ENCODE results near the gene GATM. TPM values are rescaled to one million over a fixed set of nuclear protein-coding genes. Genes with fewer than 3 reads are reported as not detected.

Gene GATM
- total and polyA plus RNA-seq, 2 of the 8 experiments (the other 6 are each of a cell fraction or from before 2014, with no cell fraction given) = 10.2 to 15.1 TPM

GRCh38 chr15:45402162-45402954, 24.0 kb upstream of the GATM start (continued):
- TF ChIP-seq CHD7 (IDR thresholded peaks at IDR 0.05; ENCODE audit: insufficient replicate concordance, low read length) (no peak), SP2 (IDR thresholded peaks at IDR 0.05; ENCODE audit: low read length) (peak; percentile 70), MAFK (IDR thresholded peaks at IDR 0.05; ENCODE audit: low read depth, low read length) (no peak), POLR2A (IDR thresholded peaks at IDR 0.05; ENCODE audit: control extremely low read depth in 1 of 2, low read depth in 2 of 2, low read length in 2 of 2) (peak in 1 of 2 experiments; percentile 75; a peak in 2 of 3 replicates), RFX5 (IDR thresholded peaks at IDR 0.05; ENCODE audit: borderline replicate concordance, low read depth, low read length) (no peak), YY1 (IDR thresholded peaks at IDR 0.05; ENCODE audit: low read depth, low read length) (no peak), TCF12 (IDR thresholded peaks at IDR 0.05; ENCODE audit: low read depth, low read length) (no peak), CTBP2 (IDR thresholded peaks at IDR 0.05; ENCODE audit: borderline replicate concordance, insufficient read depth, insufficient read length, low read length) (no peak), TBP (IDR thresholded peaks at IDR 0.05; ENCODE audit: low read depth, low read length) (peak; percentile 84), PHF8 (conservative IDR thresholded peaks at IDR 0.05; ENCODE audit: low read depth, low read length) (peak; percentile 75), POLR2AphosphoS5 (IDR thresholded peaks at IDR 0.05; ENCODE audit: low read depth, low read length) (peak; percentile 72; the same call in 1 of the 2 replicates)

Measured in H1 (cell line).